Smooth muscle cell (in vitro differentiated cells): ENCODE data around the gene PADI2. TPM values are rescaled to one million over a fixed set of nuclear protein-coding genes. Genes with fewer than 3 reads are reported as not detected.

Experiments
- DNase-seq: peaks from one replicate; lab custom pipeline; 2025; ENCODE audit not compliant: unreplicated experiment; lab: John Stamatoyannopoulos, UW
- H2AFZ ChIP-seq: fragments of 200-600 bp; sonication (generic); 2 replicates; pipeline ENCODE4 v1.6.0; 2016; ENCODE audit warnings: antibody characterized with exemption, low read depth, mild to moderate bottlenecking
- H3F3A ChIP-seq: fragments of 200-600 bp; sonication (generic); 2 replicates; pipeline ENCODE4 v1.6.0; 2017; ENCODE audit warnings: antibody characterized with exemption, low read depth
- H3K27ac ChIP-seq: fragments of 200-600 bp; sonication (generic); 2 replicates; pipeline ENCODE4 v1.5.1; 2016; ENCODE audit warnings: low read depth, mild to moderate bottlenecking
- H3K27me3 ChIP-seq: fragments of 200-600 bp; sonication (generic); 2 replicates; pipeline ENCODE4 v1.6.1; 2016; ENCODE audit warnings: low read depth, mild to moderate bottlenecking
- H3K36me3 ChIP-seq: fragments of 200-600 bp; sonication (generic); 2 replicates; pipeline ENCODE4 v1.5.1; 2016; ENCODE audit warnings: low read depth
- H3K4me1 ChIP-seq: fragments of 200-600 bp; sonication (generic); 2 replicates; pipeline ENCODE4 v1.5.1; 2016; ENCODE audit warnings: low read depth
- H3K4me2 ChIP-seq: fragments of 200-600 bp; sonication (generic); 2 replicates; pipeline ENCODE4 v1.6.0; 2016; ENCODE audit warnings: mild to moderate bottlenecking
- H3K4me3 ChIP-seq: fragments of 200-600 bp; sonication (generic); 2 replicates; pipeline ENCODE4 v1.5.1; 2016; ENCODE audit warnings: mild to moderate bottlenecking
- H3K79me2 ChIP-seq: fragments of 200-600 bp; sonication (generic); 2 replicates; pipeline ENCODE4 v1.6.0; 2016; ENCODE audit warnings: low read depth, mild to moderate bottlenecking
- H3K9ac ChIP-seq: fragments of 200-600 bp; sonication (generic); 2 replicates; pipeline ENCODE4 v1.6.0; 2016; ENCODE audit warnings: low read depth
- H3K9me3 ChIP-seq: fragments of 200-600 bp; sonication (generic); replicated peaks from 2 replicates; pipeline ENCODE4 v1.5.1; 2016; ENCODE audit warnings: low read depth
- H4K20me1 ChIP-seq: fragments of 200-600 bp; sonication (generic); 2 replicates; pipeline ENCODE4 v1.6.0; 2016; ENCODE audit warnings: low read depth
- CTCF ChIP-seq: fragments of 200-600 bp; sonication (generic); IDR thresholded peaks from 2 replicates; pipeline ENCODE4 v1.5.1; 2017; ENCODE audit warnings: borderline replicate concordance, mild to moderate bottlenecking, antibody characterized with exemption; ENCODE audit not compliant: insufficient read depth, poor library complexity, severe bottlenecking
- WGBS: methylation state at CpG from one replicate; pipeline ENCODE4 v1.1.7; 2016; ENCODE audit warnings: low lambda C conversion rate; 5-methylcytosine and 5-hydroxymethylcytosine counted together
- polyA plus RNA-seq: library from polyadenylated mRNA; unstranded; fragments of >200 nt; fragmentation: Nextera tagmentation; extraction: Ambion mirVana; gene quantifications from 2 replicates; pipeline ENCODE4 v1.2.1, GENCODE V29; 2016
- total RNA-seq: library from RNA; depleted of rRNA; stranded (reverse); fragments of >200 nt; gene quantifications from 2 replicates; pipeline ENCODE4 v1.2.3, GENCODE V29; 2014

The PADI2 gene
- total and polyA plus RNA-seq, 2 experiments from 2014 or later, result not detected

DNA sequence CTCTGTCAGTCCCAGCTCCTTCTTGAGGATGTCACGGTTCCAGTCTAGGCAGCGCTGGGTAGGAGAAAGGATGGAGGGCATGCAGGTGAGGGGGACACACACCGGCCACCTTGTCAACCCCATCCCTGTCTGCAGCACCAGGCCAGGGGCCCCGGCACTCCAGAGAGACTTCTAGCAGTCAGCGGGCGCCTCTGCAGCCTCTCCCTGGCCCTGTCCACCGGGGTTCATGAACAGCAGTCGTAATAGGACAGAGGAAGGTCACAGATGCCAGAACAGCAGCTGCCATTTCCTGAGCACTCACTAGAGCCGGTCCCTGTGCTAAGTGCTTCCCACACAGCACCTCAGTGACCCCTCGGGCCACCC lies 49.1 kb downstream of the PADI2 start:
- no peaks in the 10 kb centered on the region for H3F3A ChIP-seq
- no peak overlapping the region for H3K4me2 ChIP-seq
- no peak overlapping the region for H3K9ac ChIP-seq
- DNase-seq, result no peak
- H2AFZ ChIP-seq, result no peak overlapping the region
- no peak overlapping the region for H3K27ac ChIP-seq
- H3K79me2 ChIP-seq, result no peaks in the 10 kb centered on the region
- H3K36me3 ChIP-seq, result no peaks in the 10 kb centered on the region
- H3K9me3 ChIP-seq, result no peaks in the 10 kb centered on the region
- no peak overlapping the region for H3K4me3 ChIP-seq
- no peaks in the 10 kb centered on the region for H3K27me3 ChIP-seq
- WGBS, result 88% methylated on average over 10 of the region's 10 CpGs
- no peaks in the 10 kb centered on the region for H3K4me1 ChIP-seq
- H4K20me1 ChIP-seq, result no peaks in the 10 kb centered on the region
- TF ChIP-seq CTCF, result no peak

GRCh38 chr1:17069452-17070162 lies 49.6 kb downstream of the PADI2 start:
- WGBS, result 88% methylated on average over 6 of the region's 6 CpGs
- no peaks in the 10 kb centered on the region for H3K9me3 ChIP-seq
- H3K9ac ChIP-seq, result no peak overlapping the region
- H3K4me2 ChIP-seq, result no peak overlapping the region
- H3K27me3 ChIP-seq, result no peaks in the 10 kb centered on the region
- no peak overlapping the region for H3K4me3 ChIP-seq
- H2AFZ ChIP-seq, result no peak overlapping the region
- no peaks in the 10 kb centered on the region for H3K36me3 ChIP-seq
- no peaks in the 10 kb centered on the region for H3K79me2 ChIP-seq
- H4K20me1 ChIP-seq, result no peaks in the 10 kb centered on the region
- no peak for TF ChIP-seq CTCF
- DNase-seq, result no peak
- H3K4me1 ChIP-seq, result no peaks in the 10 kb centered on the region
- H3K27ac ChIP-seq, result no peak overlapping the region
- no peaks in the 10 kb centered on the region for H3F3A ChIP-seq

DNA sequence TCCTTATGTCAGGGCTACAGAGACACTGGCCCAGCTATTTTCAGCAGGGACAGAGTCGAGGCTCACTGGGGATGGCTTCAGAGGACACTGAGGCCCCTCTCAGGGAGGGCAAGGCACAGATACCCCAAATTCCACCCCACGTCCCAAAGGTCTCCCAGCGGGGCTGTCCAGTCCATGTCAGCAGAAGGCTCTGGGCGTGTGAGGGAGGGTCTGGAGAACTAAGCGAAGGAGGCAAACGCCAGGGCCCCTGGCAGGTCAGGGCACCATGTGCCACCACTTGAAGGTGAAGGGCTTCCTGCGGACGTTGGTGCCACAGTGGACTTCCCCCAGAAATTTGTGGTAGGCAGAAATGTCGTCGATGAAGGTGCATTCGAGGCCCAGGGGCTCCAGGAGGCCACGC lies 50.5 kb downstream of the PADI2 start:
- no peak for DNase-seq
- Histone ChIP-seq H4K20me1 (no peaks in the 10 kb centered on the region), H3K9me3 (no peaks in the 10 kb centered on the region), H3K27me3 (no peaks in the 10 kb centered on the region), H3K36me3 (no peaks in the 10 kb centered on the region), H3K79me2 (no peaks in the 10 kb centered on the region), H3K4me3 (no peak overlapping the region), H2AFZ (no peak overlapping the region), H3K4me2 (no peak overlapping the region), H3K9ac (no peak overlapping the region), H3K4me1 (no peaks in the 10 kb centered on the region), H3K27ac (no peak overlapping the region), H3F3A (no peaks in the 10 kb centered on the region)
- WGBS, result 88% methylated on average over 12 of the region's 12 CpGs
- TF ChIP-seq CTCF, result no peak
